AG04450 (cell line): ENCODE data around the gene LTN1. TPM values are rescaled to one million over a fixed set of nuclear protein-coding genes. Genes with fewer than 3 reads are reported as not detected.

Experiments used
- CTCF ChIA-PET: fragments of 300-600, 350-600 bp; formaldehyde crosslinking; extraction: SDS; loops from one replicate; lab custom pipeline; 2022; ENCODE audit warnings: antibody characterized with exemption, inconsistent platforms; lab: Charles Lee
- POLR2A ChIA-PET: fragments of 350-600 bp; formaldehyde crosslinking; extraction: SDS; loops from one replicate; lab custom pipeline; 2021; ENCODE audit warnings: antibody characterized with exemption, inconsistent platforms; lab: Yijun Ruan, JAX
- DNase-seq: peaks from one replicate; pipeline ENCODE4 v3.0.0-alpha.2; 2011; ENCODE audit warnings: low read depth, low spot score
- H3K27ac ChIP-seq: one replicate; pipeline ENCODE4 v1.5.1; 2012; ENCODE audit warnings: low read depth, low read length, control low read depth
- H3K27me3 ChIP-seq: one replicate; pipeline ENCODE4 v1.6.0; 2012; ENCODE audit warnings: low read length; ENCODE audit not compliant: control insufficient read depth, insufficient read depth
- H3K4me3 ChIP-seq: 2 replicates; pipeline ENCODE4 v1.5.1; 2011; ENCODE audit warnings: mild to moderate bottlenecking, low read depth, low read length, control low read depth
- H3K9me3 ChIP-seq: 2 replicates; pipeline ENCODE4 v1.5.1; 2012; ENCODE audit warnings: low read length; ENCODE audit not compliant: control insufficient read depth, insufficient read depth
- polyA plus RNA-seq: library from polyadenylated mRNA; depleted of rRNA; stranded (reverse); fragments of >200 nt; gene quantifications from 2 replicates; pipeline ENCODE4 v1.2.3, GENCODE V29; 2011
- TF ChIP-seq, protein P1 (sequence below): IDR thresholded peaks from 2 replicates; pipeline ENCODE4 v1.5.1; 2011; ENCODE audit warnings: low read depth, low read length, control low read depth, inconsistent platforms

The LTN1 gene
- polyA plus RNA-seq, 1 experiment, result 14.4 TPM

GRCh38 chr21:28923439-28923975, 69.2 kb downstream of the LTN1 start:
- H3K9me3 ChIP-seq, result no peaks in the 10 kb centered on the region
- no peak for DNase-seq
- ChIA-PET POLR2A (no interaction called here), CTCF (interaction anchor here (1.6 kb wide), 1 partner anchor 16 kb away, joined by 4 read pairs; no protein-coding TSS in a partner anchor)
- no peak overlapping the region for H3K27ac ChIP-seq
- TF ChIP-seq, protein P1, sequence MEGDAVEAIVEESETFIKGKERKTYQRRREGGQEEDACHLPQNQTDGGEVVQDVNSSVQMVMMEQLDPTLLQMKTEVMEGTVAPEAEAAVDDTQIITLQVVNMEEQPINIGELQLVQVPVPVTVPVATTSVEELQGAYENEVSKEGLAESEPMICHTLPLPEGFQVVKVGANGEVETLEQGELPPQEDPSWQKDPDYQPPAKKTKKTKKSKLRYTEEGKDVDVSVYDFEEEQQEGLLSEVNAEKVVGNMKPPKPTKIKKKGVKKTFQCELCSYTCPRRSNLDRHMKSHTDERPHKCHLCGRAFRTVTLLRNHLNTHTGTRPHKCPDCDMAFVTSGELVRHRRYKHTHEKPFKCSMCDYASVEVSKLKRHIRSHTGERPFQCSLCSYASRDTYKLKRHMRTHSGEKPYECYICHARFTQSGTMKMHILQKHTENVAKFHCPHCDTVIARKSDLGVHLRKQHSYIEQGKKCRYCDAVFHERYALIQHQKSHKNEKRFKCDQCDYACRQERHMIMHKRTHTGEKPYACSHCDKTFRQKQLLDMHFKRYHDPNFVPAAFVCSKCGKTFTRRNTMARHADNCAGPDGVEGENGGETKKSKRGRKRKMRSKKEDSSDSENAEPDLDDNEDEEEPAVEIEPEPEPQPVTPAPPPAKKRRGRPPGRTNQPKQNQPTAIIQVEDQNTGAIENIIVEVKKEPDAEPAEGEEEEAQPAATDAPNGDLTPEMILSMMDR, result no peak
- no peaks in the 10 kb centered on the region for H3K27me3 ChIP-seq
- no peak overlapping the region for H3K4me3 ChIP-seq

- CTCF ChIA-PET, result interaction anchor here (1.6 kb wide), 1 partner anchor 17 kb away, joined by 4 read pairs; no protein-coding TSS in a partner anchor
- Histone ChIP-seq H3K27ac (no peak overlapping the region), H3K4me3 (no peak overlapping the region), H3K27me3 (no peaks in the 10 kb centered on the region), H3K9me3 (no peaks in the 10 kb centered on the region)
- POLR2A ChIA-PET, result no interaction called here
- TF ChIP-seq, protein P1, result no peak
- DNase-seq, result no peak
These were observed 70.3 kb downstream of the LTN1 start for GRCh38 chr21:28922368-28922767.

DNA sequence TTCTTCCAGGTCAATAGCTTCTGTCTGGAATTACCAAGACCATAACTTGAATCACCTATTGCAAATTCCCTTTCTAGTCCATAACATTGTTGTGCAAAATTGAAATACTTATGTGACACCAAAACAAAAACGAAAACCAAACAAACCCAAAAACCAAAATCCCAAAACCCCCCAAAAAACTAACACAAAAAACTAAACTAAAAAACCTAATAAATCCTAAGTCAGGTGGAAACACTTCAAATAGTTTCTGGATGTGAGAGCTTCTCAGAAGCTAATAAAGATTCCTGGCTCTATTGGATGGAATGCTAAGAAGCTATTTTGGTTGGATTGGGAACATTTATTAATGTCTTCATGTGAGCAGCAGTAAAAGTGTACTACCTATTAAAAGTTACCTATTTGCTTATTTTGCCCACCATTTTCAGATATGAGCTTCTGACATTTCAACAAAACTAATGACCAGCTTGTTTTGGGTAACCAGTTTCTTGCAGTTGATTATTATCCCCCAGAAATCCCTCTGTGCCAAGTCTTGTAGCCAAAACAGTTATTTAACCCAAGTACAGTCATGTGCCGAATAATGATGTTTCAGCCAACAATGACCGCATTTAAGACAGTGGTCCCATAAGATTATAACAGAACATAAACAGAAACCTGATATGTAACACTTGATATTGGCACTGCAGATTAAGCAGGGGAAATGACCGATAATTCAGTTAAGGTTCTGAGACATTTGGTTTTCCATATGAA, 76.4 kb downstream of the LTN1 start:
- TF ChIP-seq, protein P1, result no peak
- no peak overlapping the region for H3K4me3 ChIP-seq
- H3K27me3 ChIP-seq, result no peaks in the 10 kb centered on the region
- no peak overlapping the region for H3K27ac ChIP-seq
- H3K9me3 ChIP-seq, result no peaks in the 10 kb centered on the region
- ChIA-PET POLR2A (no interaction called here), CTCF (no interaction called here)
- DNase-seq, result no peak

GRCh38 chr21:28913071-28913470, 79.6 kb downstream of the LTN1 start:
- CTCF ChIA-PET, result interaction anchor here (0.6 kb wide), 1 partner anchor 563 kb away, joined by 3 read pairs; no protein-coding TSS in a partner anchor
- no peak for DNase-seq
- TF ChIP-seq, protein P1, result no peak
- Histone ChIP-seq H3K27ac (no peak overlapping the region), H3K9me3 (no peaks in the 10 kb centered on the region), H3K27me3 (no peaks in the 10 kb centered on the region), H3K4me3 (no peak overlapping the region)
- POLR2A ChIA-PET, result no interaction called here

DNA sequence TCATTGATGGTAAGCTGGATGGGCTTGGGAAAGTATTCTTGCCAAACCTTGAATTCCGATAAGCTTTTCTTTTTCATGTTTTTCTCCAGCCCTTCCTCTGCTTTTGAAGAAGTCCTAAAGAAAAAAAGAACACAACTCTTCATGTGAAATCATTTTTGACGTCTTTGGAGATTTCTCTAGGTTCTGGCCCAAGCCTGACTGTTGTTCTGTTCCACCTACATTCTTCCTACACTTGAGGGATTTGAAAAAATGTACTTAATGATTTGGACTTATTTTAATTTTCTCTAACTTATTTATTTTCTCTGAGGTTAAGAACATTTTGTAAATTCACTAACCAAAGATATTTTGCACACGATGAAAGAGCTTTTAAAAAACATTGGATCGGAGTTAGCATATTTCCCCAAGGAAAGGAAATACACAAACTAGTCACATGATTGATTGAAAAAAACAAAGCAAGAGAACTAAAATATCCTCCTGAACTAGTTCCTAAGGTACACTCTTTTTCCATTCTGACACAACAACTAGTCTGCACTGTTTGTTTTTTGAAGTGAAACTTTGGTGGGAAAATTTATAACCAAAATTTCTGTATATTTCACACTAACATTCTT, 82.3 kb downstream of the LTN1 start:
- ChIA-PET CTCF (no interaction called here), POLR2A (no interaction called here)
- Histone ChIP-seq H3K27me3 (no peaks in the 10 kb centered on the region), H3K9me3 (no peaks in the 10 kb centered on the region), H3K4me3 (no peak overlapping the region), H3K27ac (no peak overlapping the region)
- DNase-seq, result no peak
- TF ChIP-seq, protein P1, result no peak
